ENCODE measurements around the gene NABP1.

DNA sequence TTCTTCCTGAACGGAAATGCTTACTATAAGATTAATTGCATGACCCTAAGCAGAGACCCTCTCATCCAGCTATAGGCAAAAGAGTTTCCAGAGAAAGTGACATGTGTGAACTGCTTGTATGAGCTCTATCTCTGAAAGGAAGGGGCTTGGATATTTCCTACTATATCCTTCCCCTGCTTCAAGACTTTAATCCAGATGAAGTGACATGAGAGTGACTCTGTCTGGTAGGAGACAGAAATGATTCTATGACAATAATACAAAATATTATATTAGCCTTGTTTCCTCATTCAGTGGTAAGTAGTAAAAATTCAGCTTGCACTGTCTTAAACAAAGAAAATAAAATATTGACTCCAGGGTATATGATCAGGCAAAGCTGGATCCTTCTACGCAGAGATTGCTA lies 37.5 kb downstream of the NABP1 start:
- TF ChIP-seq, protein P1, sequence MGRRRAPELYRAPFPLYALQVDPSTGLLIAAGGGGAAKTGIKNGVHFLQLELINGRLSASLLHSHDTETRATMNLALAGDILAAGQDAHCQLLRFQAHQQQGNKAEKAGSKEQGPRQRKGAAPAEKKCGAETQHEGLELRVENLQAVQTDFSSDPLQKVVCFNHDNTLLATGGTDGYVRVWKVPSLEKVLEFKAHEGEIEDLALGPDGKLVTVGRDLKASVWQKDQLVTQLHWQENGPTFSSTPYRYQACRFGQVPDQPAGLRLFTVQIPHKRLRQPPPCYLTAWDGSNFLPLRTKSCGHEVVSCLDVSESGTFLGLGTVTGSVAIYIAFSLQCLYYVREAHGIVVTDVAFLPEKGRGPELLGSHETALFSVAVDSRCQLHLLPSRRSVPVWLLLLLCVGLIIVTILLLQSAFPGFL (CRISPR knock-in tag; IDR thresholded peaks at IDR 0.05; ENCODE audit: borderline replicate concordance): no peak
- TF ChIP-seq, protein P2, sequence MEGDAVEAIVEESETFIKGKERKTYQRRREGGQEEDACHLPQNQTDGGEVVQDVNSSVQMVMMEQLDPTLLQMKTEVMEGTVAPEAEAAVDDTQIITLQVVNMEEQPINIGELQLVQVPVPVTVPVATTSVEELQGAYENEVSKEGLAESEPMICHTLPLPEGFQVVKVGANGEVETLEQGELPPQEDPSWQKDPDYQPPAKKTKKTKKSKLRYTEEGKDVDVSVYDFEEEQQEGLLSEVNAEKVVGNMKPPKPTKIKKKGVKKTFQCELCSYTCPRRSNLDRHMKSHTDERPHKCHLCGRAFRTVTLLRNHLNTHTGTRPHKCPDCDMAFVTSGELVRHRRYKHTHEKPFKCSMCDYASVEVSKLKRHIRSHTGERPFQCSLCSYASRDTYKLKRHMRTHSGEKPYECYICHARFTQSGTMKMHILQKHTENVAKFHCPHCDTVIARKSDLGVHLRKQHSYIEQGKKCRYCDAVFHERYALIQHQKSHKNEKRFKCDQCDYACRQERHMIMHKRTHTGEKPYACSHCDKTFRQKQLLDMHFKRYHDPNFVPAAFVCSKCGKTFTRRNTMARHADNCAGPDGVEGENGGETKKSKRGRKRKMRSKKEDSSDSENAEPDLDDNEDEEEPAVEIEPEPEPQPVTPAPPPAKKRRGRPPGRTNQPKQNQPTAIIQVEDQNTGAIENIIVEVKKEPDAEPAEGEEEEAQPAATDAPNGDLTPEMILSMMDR (IDR thresholded peaks at IDR 0.05): no peak
- TF ChIP-seq GABPB1 (CRISPR knock-in tag; IDR thresholded peaks at IDR 0.05) (no peak), ZNF263 (CRISPR knock-in tag; IDR thresholded peaks at IDR 0.05; ENCODE audit: low read depth) (no peak), JUN (CRISPR knock-in tag; IDR thresholded peaks at IDR 0.05) (no peak), ESRRA (CRISPR knock-in tag; IDR thresholded peaks at IDR 0.05; ENCODE audit: borderline replicate concordance) (no peak), NR2C2 (CRISPR knock-in tag; IDR thresholded peaks at IDR 0.05) (no peak), CBFB (CRISPR knock-in tag; IDR thresholded peaks at IDR 0.05; ENCODE audit: low read depth) (no peak)
- TF ChIP-seq, protein P3, sequence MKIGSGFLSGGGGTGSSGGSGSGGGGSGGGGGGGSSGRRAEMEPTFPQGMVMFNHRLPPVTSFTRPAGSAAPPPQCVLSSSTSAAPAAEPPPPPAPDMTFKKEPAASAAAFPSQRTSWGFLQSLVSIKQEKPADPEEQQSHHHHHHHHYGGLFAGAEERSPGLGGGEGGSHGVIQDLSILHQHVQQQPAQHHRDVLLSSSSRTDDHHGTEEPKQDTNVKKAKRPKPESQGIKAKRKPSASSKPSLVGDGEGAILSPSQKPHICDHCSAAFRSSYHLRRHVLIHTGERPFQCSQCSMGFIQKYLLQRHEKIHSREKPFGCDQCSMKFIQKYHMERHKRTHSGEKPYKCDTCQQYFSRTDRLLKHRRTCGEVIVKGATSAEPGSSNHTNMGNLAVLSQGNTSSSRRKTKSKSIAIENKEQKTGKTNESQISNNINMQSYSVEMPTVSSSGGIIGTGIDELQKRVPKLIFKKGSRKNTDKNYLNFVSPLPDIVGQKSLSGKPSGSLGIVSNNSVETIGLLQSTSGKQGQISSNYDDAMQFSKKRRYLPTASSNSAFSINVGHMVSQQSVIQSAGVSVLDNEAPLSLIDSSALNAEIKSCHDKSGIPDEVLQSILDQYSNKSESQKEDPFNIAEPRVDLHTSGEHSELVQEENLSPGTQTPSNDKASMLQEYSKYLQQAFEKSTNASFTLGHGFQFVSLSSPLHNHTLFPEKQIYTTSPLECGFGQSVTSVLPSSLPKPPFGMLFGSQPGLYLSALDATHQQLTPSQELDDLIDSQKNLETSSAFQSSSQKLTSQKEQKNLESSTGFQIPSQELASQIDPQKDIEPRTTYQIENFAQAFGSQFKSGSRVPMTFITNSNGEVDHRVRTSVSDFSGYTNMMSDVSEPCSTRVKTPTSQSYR (CRISPR knock-in tag; IDR thresholded peaks at IDR 0.05): no peak

All from WTC11 (cell line).